Vagina (tissue), 2 donors: Measurements from ENCODE around the gene SYNE1.

Experiments used
- CTCF ChIP-seq, 3 experiments: fragments of 450-650 bp in 2 of 3; fragments of 200-600 bp in 1 of 3; sonication (generic) in 1 of 3; IDR thresholded peaks; one replicate each; pipeline ENCODE4 v1.5.1; 2017 to 2019; ENCODE audit warnings: antibody characterized with exemption in 3 of 3, mild to moderate bottlenecking in 2 of 3, moderate library complexity in 2 of 3
- POLR2AphosphoS5 ChIP-seq, 2 donors: sonication (generic); formaldehyde crosslinking; IDR thresholded peaks; one replicate each; pipeline ENCODE4 v1.9.0; 2017; ENCODE audit warnings: antibody characterized with exemption in 2 of 2, mild to moderate bottlenecking in 2 of 2, low read depth in 1 of 2; ENCODE audit not compliant: insufficient read depth in 1 of 2

GRCh38 chr6:152351110-152351509 lies 286.1 kb downstream of the SYNE1 start:
- TF ChIP-seq CTCF (IDR thresholded peaks at IDR 0.05) (no peak), POLR2AphosphoS5 (IDR thresholded peaks at IDR 0.05; ENCODE audit: insufficient read depth in 1 of 2, low read depth in 1 of 2) (no peak)
